GM18499 (cell line): ENCODE measurements around the gene PCDHGA8.
"Not testable (repeated sequence)": the region's sequence is repeated elsewhere in the genome, so short reads cannot be mapped to it uniquely, and the experiment has no call there.

ENCODE experiments used
- ATAC-seq: cut with Tn5 transposase; IDR thresholded peaks from one replicate; pipeline ENCODE4 v1.9.1; 2021; ENCODE audit warnings: moderate number of reproducible peaks; ENCODE audit not compliant: insufficient read depth, unreplicated experiment

The PCDHGA8 gene

DNA sequence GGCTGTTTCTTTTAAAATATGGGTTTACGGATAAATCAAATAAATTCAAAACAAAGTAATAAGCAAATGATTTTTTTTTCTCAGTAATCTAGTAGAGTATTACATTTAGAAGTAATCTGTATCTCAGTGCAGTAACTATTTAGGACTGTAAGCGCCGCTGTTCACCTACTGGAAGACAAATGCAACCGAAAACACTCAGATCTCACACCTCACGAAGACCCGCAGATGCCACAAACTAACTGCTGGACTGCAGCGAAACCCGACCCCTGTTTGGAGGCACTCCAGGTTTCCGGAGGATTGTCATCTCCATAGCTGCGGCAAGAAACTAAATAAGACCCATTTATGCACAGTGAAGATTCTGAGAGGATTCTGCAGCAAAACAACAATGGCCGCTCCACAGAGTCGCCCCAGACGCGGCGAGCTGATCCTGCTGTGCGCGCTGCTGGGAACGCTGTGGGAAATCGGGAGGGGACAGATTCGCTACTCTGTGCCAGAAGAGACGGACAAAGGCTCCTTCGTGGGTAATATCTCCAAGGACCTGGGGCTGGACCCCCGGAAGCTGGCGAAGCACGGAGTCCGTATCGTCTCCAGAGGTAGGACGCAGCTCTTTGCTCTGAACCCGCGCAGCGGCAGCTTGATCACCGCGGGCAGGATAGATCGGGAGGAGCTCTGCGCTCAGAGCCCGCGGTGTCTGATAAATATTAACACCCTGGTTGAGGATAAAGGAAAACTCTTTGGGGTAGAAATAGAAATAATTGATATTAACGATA is at the start of gene PCDHGA8:
TSS of gene PCDHGA8 (plus strand) at position 205 of the 770 bp plus-strand sequence. CDS start at position 386, 181 bp downstream.
- ATAC-seq, result no peak

DNA sequence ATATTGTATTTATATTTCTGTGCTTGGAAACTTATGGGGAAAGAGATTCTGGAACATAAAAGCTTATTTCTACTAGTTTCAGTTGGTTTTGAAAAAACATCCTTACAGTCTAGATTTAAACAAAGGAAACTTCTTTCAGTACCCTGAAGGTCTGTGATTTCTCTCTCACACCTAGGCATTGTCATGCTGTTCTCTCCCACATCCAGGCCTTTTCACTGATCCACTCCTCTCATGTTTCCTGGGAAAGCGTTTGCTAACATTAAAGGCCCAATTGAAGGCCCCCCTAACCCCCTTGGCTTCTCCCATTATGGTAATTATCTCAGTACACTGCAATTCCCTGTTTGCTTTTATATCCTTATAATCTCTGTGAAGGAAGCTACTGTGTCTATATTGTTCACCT is 49.7 kb upstream of the PCDHGA8 start:
- ATAC-seq, result no peak

DNA sequence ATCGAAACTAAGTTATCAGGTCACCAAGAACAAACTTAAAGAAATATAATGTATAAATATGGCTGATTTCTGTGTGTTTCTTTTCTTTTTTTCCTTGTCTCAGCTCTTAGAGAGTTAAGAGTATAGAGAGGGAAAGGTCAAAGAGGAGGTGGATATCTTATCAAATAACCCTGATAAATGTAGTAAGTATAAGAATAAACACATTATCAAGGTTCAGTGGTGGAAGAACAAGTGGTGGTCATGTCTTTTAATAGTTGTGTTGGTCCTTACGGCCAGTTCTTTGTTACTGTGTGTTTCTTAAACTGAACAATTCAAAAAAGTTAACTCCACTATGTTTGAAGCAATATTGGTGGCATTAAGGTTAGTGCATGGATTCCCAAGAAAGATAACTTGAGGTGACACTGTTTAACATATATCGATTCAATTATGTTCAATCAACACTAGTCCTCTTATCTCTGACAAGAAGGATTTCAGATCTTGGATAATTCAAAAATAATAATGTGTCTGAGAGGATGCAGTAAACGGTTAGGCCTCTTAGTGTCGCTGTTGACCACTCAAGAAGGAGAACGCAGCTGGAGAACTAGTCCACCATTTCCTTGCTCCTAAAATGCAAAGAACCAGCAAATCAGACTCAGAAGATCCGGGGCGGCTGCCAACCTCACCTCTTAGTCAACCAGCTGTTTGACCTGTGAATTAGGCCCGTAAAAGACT is 49.0 kb upstream of the PCDHGA8 start, which contains the start of gene PCDHGA3:
TSS of gene PCDHGA3 (plus strand) at position 588 of the 711 bp plus-strand sequence. CDS start 205 bp downstream, outside the sequence.
- no peak for ATAC-seq

DNA sequence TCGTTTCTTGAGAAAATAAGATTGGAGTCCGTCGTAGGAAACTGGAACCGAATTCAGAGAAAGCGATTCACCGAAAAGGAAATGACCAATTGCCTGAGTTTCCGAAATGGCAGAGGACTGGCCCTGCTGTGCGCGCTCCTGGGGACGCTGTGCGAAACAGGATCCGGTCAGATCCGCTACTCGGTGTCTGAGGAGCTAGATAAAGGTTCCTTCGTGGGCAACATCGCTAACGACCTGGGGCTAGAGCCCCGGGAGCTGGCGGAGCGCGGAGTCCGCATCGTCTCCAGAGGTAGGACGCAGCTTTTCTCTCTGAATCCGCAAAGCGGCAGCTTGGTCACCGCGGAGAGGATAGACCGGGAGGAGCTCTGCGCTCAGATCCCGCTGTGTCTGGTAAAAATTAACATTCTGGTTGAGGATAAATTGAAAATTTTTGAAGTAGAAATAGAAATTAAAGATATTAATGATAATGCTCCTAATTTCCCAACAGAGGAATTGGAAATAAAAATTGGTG is 48.4 kb upstream of the PCDHGA8 start:
- ATAC-seq, result no peak

DNA sequence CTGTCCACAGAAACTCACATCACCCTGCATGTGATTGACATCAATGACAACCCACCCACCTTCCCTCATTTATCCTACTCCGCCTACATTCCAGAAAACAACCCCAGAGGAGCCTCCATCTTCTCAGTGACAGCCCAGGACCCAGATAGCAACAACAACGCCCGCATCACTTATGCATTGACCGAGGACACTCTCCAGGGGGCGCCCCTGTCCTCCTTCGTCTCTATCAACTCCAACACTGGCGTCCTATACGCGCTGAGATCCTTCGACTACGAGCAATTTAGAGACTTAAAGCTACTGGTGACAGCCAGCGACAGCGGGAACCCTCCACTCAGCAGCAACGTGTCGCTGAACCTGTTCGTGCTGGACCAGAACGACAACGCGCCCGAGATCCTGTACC is 47.1 kb upstream of the PCDHGA8 start:
- no peak for ATAC-seq

DNA sequence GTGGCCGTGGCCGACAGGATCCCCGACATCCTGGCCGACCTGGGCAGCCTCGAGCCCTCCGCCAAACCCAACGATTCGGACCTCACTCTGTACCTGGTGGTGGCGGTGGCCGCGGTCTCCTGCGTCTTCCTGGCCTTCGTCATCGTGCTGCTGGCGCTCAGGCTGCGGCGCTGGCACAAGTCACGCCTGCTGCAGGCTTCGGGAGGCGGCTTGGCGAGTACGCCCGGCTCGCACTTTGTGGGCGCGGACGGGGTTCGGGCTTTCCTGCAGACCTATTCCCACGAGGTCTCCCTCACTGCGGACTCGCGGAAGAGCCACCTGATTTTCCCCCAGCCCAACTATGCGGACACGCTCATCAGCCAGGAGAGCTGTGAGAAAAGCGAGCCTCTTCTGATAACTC is 46.4 kb upstream of the PCDHGA8 start:
- ATAC-seq, result not testable (repeated sequence)

DNA sequence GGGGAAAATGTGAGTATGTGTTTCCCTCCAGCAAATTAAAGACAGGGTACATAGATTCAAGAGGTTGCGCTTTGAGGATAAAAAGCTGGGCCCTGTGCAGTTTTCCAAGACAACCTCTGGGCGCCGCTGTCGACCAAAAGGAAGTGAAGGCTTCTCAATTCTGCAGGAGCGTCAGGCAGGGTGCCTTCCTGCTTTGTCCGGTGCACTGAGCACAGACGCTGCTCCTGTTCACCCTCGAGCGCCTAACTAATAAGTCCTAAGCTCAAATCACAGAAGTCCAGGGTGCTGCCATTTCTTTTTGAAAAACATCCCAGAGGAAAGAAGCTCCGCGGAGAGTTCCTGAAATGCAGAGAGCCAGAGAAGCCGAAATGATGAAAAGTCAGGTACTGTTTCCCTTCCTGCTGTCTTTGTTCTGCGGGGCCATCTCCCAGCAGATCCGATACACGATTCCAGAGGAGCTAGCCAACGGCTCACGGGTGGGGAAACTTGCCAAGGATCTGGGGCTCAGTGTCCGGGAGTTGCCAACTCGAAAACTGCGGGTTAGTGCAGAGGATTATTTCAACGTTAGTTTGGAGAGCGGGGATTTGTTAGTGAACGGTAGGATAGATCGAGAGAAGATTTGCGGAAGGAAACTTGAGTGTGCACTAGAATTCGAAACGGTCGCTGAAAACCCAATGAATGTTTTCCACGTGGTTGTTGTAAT is 42.4 kb upstream of the PCDHGA8 start, which contains the start of gene PCDHGB1:
TSS of gene PCDHGB1 (plus strand) at position 183 of the 703 bp plus-strand sequence. CDS start at position 345, 162 bp downstream.
- ATAC-seq, result no peak

DNA sequence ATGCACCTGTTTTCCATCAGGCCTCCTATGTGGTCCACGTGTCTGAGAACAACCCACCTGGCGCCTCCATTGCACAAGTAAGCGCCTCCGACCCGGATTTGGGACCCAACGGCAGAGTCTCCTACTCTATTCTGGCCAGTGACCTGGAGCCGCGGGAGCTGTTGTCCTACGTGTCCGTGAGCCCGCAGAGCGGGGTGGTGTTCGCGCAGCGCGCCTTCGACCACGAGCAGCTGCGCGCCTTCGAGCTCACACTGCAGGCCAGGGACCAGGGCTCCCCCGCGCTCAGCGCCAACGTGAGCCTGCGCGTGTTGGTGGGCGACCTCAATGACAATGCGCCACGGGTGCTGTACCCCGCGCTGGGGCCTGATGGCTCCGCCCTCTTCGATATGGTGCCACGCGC is 40.8 kb upstream of the PCDHGA8 start:
- no peak for ATAC-seq

DNA sequence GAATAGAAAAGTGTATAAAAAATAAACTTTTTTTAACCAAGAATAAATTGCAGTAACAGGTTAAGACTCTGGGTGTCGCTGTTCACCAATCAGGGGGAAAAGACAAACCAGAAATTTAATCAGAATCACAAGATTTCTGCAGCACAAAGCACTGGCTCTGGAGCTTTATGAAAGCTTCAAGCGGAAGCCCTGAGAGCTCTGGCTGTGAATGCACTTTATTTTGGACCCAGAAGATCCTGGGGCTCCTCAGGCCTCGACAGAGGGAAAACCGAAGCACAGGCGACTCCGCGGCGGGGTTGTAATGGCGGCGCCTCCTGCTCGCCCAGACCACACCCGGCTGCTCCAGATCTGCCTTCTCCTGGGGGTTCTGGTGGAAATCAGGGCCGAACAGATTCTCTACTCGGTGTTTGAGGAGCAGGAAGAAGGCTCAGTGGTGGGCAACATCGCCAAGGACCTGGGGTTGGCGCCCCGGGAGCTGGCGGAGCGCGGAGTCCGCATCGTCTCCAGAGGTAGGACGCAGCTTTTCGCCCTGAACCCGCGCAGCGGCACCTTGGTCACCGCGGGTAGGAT is 37.4 kb upstream of the PCDHGA8 start, which contains the start of gene PCDHGA4:
TSS of gene PCDHGA4 (plus strand) at position 122 of the 570 bp plus-strand sequence. CDS start at position 209, 87 bp downstream.
- ATAC-seq, result no peak

DNA sequence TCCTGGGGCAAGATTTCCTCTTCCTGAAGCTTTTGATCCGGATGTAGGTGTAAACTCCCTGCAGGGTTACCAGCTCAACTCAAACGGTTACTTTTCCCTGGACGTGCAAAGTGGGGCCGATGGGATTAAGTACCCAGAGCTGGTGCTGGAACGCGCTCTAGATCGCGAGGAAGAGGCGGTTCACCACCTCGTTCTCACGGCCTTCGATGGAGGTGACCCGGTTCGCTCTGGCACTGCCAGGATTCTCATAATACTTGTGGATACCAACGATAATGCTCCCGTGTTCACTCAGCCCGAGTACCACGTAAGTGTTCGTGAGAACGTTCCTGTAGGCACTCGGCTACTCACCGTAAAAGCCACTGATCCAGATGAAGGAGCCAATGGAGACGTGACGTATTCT is 36.8 kb upstream of the PCDHGA8 start:
- ATAC-seq, result no peak

DNA sequence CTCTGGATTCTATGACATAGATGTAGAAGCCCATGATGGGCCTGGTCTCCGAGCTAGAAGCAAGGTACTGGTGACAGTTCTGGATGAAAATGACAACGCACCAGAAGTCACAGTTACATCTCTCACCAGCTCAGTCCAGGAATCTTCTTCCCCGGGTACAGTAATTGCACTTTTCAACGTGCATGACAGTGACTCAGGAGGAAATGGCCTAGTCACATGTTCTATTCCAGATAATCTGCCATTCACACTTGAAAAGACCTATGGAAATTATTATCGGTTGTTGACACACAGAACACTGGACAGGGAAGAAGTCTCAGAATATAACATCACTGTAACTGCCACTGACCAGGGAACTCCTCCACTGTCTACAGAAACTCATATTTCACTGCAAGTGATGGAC is 36.3 kb upstream of the PCDHGA8 start:
- no peak for ATAC-seq

DNA sequence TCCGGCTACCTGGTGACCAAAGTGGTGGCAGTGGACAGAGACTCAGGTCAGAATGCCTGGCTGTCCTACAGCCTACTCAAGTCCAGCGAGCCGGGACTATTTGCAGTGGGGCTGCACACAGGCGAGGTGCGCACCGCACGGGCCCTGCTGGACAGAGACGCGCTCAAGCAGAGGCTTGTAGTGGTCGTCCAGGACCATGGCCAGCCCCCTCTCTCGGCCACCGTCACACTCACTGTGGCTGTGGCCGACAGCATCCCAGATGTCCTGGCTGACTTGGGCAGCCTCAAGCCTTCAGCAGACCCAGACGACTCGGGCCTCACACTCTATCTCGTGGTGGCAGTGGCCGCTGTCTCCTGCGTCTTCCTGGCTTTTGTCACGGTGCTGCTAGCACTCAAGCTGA is 35.5 kb upstream of the PCDHGA8 start:
- ATAC-seq, result no peak

DNA sequence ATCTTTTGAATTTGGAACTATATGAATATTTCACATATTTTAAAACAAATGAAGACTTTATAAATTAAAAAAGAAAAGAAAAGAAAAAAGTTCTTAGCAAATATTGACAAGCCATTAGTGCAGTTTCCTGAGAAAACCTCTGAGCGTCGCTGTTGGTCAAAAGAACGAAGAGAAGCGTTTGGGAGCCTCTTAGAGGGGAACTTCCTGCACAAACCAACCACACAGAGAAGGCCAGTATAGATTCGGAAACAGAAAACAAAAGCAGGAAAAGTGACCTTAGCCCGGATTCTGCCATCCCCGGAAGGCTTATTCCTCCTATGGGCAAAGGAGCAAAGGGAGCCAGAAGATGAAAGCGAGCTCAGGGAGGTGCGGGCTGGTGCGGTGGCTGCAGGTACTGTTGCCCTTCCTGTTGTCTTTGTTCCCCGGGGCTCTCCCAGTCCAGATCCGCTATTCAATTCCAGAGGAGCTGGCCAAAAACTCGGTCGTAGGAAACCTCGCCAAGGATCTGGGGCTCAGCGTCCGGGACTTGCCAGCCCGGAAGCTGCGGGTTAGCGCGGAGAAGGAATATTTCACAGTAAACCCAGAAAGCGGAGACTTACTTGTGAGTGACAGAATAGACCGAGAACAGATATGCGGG is 32.5 kb upstream of the PCDHGA8 start, which contains the start of gene PCDHGB2:
TSS of gene PCDHGB2 (plus strand) at position 205 of the 637 bp plus-strand sequence. CDS start at position 347, 142 bp downstream.
- ATAC-seq, result no peak

DNA sequence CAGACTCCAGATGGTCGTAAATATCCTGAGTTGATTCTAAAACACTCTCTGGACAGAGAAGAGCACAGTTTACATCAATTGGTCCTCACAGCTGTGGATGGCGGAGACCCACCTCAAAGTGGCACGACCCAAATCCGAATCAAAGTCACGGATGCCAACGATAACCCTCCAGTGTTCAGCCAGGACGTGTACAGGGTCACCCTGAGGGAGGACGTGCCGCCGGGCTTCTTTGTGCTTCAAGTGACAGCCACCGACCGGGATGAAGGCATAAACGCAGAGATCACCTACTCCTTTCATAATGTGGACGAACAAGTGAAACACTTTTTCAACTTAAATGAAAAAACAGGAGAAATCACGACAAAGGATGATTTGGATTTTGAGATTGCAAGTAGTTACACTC is 31.7 kb upstream of the PCDHGA8 start:
- no peak for ATAC-seq

DNA sequence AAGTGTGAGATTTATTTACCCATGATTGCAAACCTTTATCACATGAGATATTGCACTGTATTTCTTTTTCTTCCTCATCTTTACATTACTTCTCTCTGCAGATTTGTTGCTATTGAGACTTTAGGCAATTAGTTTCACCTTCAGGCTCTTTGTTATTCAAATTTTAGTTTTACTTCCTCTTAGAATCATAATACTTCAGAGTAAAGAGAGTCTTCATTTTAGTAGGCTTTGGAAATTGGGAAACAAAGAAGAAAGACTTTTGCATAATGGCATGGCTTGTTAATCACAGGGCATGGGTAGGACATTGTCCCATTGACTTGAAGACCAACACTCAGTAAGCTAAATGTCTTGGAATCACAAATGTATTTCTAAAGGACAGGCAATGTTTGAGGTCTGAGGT is 29.7 kb upstream of the PCDHGA8 start:
- ATAC-seq, result no peak

DNA sequence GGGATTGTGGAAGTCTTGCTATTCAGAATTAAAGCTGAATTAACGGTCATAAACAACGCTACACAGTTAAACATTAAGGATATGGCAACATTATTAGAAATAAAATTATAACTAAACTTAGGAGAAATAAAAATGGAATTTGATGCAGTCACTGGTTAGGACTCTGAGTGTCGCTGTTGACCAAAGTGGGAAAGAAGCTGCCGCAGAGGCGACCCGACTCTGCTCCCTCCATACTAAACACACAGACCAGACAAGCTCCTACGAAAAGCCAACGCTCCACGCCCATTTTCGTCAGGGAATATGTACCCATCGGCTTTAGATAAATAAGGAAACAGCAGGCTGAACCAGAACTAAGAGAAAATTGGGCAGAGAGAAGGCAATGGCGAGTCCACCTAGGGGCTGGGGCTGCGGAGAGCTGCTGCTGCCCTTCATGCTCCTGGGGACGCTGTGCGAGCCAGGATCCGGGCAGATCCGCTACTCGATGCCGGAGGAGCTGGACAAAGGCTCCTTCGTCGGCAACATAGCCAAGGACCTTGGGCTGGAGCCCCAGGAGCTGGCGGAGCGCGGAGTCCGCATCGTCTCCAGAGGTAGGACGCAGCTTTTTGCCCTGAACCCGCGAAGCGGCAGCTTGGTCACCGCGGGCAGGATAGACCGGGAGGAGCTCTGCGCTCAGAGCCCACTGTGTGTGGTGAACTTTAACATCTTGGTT is 28.3 kb upstream of the PCDHGA8 start, which contains the start of gene PCDHGA5:
TSS of gene PCDHGA5 (plus strand) at position 211 of the 709 bp plus-strand sequence. CDS start at position 380, 169 bp downstream.
- ATAC-seq, result no peak

DNA sequence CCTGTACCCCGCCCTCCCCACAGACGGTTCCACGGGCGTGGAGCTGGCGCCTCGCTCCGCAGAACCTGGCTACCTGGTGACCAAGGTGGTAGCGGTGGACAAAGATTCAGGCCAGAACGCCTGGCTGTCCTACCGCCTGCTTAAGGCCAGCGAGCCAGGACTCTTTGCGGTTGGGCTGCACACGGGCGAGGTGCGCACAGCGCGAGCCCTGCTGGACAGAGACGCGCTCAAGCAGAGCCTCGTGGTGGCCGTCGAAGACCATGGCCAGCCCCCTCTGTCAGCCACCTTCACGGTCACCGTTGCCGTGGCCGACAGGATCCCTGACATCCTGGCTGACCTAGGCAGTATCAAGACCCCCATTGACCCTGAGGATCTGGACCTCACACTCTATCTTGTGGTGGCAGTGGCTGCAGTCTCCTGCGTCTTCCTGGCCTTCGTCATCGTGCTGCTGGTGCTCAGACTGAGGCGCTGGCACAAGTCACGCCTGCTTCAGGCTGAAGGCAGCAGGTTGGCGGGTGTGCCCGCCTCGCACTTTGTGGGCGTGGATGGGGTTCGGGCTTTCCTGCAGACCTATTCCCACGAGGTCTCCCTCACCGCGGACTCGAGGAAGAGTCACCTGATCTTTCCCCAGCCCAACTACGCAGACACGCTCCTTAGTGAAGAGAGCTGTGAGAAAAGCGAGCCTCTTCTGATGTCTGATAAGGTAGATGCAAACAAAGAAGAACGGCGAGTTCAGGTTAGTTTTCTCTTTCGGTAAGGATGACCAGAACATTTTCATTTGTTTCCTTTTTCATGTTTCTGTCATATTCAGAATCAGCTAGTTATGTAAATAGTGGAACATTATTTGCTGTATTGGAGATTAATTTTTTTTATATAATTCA is 26.2 kb upstream of the PCDHGA8 start:
- ATAC-seq, result no peak
